OCI-LY7 (cell line): Measurements from ENCODE around the gene XAB2. TPM values are rescaled to one million over a fixed set of nuclear protein-coding genes. Genes with fewer than 3 reads are reported as not detected.

ENCODE experiments used
- BruUV-seq: library from RNA; stranded (reverse); fragments of 400-500 nt; replicated peaks from 2 replicates; lab custom pipeline; 2021; lab: Mats Ljungman, UMichigan
- CTCF ChIA-PET: fragments of 300-600 bp; sonication (Branson Sonifier 250); formaldehyde crosslinking; loops from one replicate; lab custom pipeline; 2022; ENCODE audit warnings: antibody characterized with exemption; ENCODE audit not compliant: unreplicated experiment; lab: Charles Lee
- POLR2A ChIA-PET: fragments of 300-600 bp; sonication (Branson Sonifier 250); formaldehyde crosslinking; loops from one replicate; lab custom pipeline; 2022; ENCODE audit warnings: antibody characterized with exemption; lab: Charles Lee
- DNase-seq: peaks from one replicate; pipeline ENCODE4 v3.0.0-alpha.2; 2015; ENCODE audit warnings: low spot score
- H2AFZ ChIP-seq: fragments of 200-600 bp; sonication (generic), shearing (Covaris generic); 2 replicates; pipeline ENCODE4 v1.6.1; 2014; ENCODE audit warnings: mild to moderate bottlenecking, antibody characterized with exemption, low read length, moderate library complexity
- H3K27ac ChIP-seq: fragments of 200-600 bp; sonication (generic); 2 replicates; pipeline ENCODE4 v1.5.1; 2014; ENCODE audit warnings: mixed run types, low read depth, mild to moderate bottlenecking, moderate library complexity, low read length, inconsistent platforms; ENCODE audit not compliant: poor library complexity, severe bottlenecking
- H3K36me3 ChIP-seq: fragments of 200-600 bp; sonication (generic); 2 replicates; pipeline ENCODE4 v1.6.1; 2014; ENCODE audit warnings: mild to moderate bottlenecking, antibody characterized with exemption, low read length, moderate library complexity, mixed read lengths; ENCODE audit not compliant: insufficient read depth
- H3K4me1 ChIP-seq: fragments of 200-600 bp; sonication (generic); 2 replicates; pipeline ENCODE4 v1.5.1; 2014; ENCODE audit warnings: mild to moderate bottlenecking, low read length; ENCODE audit not compliant: insufficient read depth, poor library complexity, severe bottlenecking
- H3K4me2 ChIP-seq: fragments of 200-600 bp; sonication (generic); 2 replicates; pipeline ENCODE4 v1.6.1; 2014; ENCODE audit warnings: mild to moderate bottlenecking, low read length
- H3K4me3 ChIP-seq: fragments of 200-600 bp; sonication (generic); 2 replicates; pipeline ENCODE4 v1.5.1; 2014; ENCODE audit warnings: mild to moderate bottlenecking, low read depth, low read length; ENCODE audit not compliant: poor library complexity, severe bottlenecking
- H3K79me2 ChIP-seq: fragments of 200-600 bp; sonication (generic); 2 replicates; pipeline ENCODE4 v1.6.1; 2016; ENCODE audit warnings: low read depth, mild to moderate bottlenecking, low read length, moderate library complexity, mixed read lengths; ENCODE audit not compliant: insufficient read depth
- H3K9me2 ChIP-seq: fragments of 200-600 bp; sonication (generic); 2 replicates; pipeline ENCODE4 v1.6.1; 2016; ENCODE audit warnings: mild to moderate bottlenecking, low read length, mixed read lengths; ENCODE audit not compliant: insufficient read depth
- H3K9me3 ChIP-seq: fragments of 200-600 bp; sonication (generic); 2 replicates; pipeline ENCODE4 v1.6.1; 2014; ENCODE audit warnings: mild to moderate bottlenecking, mixed run types, low read length, mixed read lengths
- H4K20me1 ChIP-seq: fragments of 200-600 bp; sonication (generic); 2 replicates; pipeline ENCODE4 v1.6.1; 2014; ENCODE audit warnings: mild to moderate bottlenecking, antibody characterized with exemption, low read length, moderate library complexity, mixed read lengths; ENCODE audit not compliant: insufficient read depth
- EZH2phosphoT487 ChIP-seq: fragments of 200-600 bp; sonication (generic); IDR thresholded peaks from 2 replicates; pipeline ENCODE4 v1.6.1; 2018; ENCODE audit warnings: low read depth, borderline replicate concordance, mild to moderate bottlenecking, mixed run types, antibody characterized with exemption, low read length, moderate library complexity, mixed read lengths
- intact Hi-C: fragments of 100-400 bp; cut with micrococcal nuclease; formaldehyde crosslinking; loops from one replicate; pipeline ENCODE4 v1.10.0; 2022; ENCODE audit not compliant: unreplicated experiment
- total RNA-seq, 2 experiments: library from RNA; depleted of rRNA in 1 of 2; stranded (reverse); fragments of >200 nt in 1 of 2; shearing (Covaris generic) in 1 of 2; gene quantifications; 2 replicates each; pipeline ENCODE4 v1.2.3, GENCODE V29; 2014 to 2022
- TF ChIP-seq, protein P1 (sequence below): fragments of 200-600 bp; sonication (generic); conservative IDR thresholded peaks from 2 replicates; pipeline ENCODE4 v1.5.1; 2014; ENCODE audit warnings: mild to moderate bottlenecking, antibody characterized with exemption, low read length, moderate library complexity, mixed read lengths

Gene XAB2
- total RNA-seq, 2 experiments from 2014 or later: 36.6 to 39.9 TPM

DNA sequence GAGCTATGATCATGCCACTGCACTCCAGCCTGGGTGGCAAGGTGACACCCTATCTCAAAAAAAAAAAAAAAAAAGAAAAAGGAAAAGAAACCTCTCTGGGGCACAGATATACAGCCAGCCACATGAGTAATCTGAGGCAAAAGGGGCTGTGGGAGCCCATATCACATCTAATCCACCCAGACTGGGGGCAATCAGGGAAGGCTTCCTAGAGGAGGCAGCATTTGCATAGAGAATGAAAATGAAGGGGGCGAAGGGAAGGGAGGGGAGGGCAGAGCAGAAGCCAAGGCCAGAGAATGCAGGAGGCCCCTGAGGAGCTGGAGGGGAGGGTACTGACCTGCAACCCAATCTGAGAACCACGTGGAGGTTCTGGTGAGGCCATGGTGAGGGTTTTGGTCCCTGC lies 20.8 kb upstream of the XAB2 start:
- no peaks in the 10 kb centered on the region for H4K20me1 ChIP-seq
- ChIA-PET POLR2A (no interaction called here), CTCF (no interaction called here)
- H3K79me2 ChIP-seq: no peaks in the 10 kb centered on the region
- no peaks in the 10 kb centered on the region for H3K36me3 ChIP-seq
- no peak overlapping the region for H2AFZ ChIP-seq
- no TSS peak for BruUV-seq
- no peak overlapping the region for H3K4me3 ChIP-seq
- no peak for DNase-seq
- intact Hi-C loops: no loop called here
- no peaks in the 10 kb centered on the region for H3K9me2 ChIP-seq
- TF ChIP-seq, protein P1, sequence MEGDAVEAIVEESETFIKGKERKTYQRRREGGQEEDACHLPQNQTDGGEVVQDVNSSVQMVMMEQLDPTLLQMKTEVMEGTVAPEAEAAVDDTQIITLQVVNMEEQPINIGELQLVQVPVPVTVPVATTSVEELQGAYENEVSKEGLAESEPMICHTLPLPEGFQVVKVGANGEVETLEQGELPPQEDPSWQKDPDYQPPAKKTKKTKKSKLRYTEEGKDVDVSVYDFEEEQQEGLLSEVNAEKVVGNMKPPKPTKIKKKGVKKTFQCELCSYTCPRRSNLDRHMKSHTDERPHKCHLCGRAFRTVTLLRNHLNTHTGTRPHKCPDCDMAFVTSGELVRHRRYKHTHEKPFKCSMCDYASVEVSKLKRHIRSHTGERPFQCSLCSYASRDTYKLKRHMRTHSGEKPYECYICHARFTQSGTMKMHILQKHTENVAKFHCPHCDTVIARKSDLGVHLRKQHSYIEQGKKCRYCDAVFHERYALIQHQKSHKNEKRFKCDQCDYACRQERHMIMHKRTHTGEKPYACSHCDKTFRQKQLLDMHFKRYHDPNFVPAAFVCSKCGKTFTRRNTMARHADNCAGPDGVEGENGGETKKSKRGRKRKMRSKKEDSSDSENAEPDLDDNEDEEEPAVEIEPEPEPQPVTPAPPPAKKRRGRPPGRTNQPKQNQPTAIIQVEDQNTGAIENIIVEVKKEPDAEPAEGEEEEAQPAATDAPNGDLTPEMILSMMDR: no peak
- TF ChIP-seq EZH2phosphoT487: no peak
- H3K27ac ChIP-seq: no peak overlapping the region
- H3K4me1 ChIP-seq: peaks cover 4% of the 10 kb centered on the region
- H3K9me3 ChIP-seq: no peaks in the 10 kb centered on the region
- no peak overlapping the region for H3K4me2 ChIP-seq

DNA sequence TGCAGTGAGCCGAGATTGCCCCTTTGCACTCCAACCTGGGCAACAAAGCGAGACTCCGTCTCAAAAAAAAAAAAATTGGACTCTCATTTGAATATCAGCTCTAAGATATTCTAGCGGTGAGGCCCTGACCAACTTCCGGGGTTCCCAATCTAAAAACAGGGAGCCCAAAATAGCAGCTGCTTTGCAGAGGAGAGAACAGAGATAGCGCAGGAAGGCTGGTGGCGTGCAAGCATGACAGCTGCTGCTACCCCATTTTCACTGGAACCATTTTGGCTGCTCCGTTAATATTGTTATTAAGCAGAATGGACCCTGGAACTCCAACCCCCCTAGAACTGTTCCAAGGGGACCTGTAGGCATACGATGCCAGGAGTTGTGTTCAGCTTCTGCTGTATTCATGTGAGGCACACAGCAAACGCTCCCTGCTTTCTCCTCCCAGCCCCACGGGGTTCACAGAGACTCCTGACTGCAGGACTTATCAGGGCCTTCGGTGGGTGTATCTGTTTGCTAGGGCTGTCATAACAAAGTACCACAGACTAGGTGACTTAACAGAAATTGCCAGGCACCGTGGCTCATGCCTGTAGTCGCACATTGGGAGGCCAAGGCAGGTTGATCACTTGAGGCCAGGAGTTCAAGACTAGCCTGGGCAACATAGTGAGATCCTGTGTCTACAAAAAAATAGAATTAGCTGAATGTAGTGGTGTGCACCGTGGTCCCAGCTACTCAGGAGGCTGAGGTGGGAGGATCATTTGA lies 19.1 kb upstream of the XAB2 start:
- BruUV-seq: no TSS peak
- Histone ChIP-seq H3K9me2 (no peaks in the 10 kb centered on the region), H2AFZ (no peak overlapping the region), H4K20me1 (no peaks in the 10 kb centered on the region), H3K4me3 (no peak overlapping the region), H3K79me2 (no peaks in the 10 kb centered on the region), H3K4me1 (peaks cover 4% of the 10 kb centered on the region), H3K4me2 (no peak overlapping the region), H3K36me3 (no peaks in the 10 kb centered on the region), H3K9me3 (no peaks in the 10 kb centered on the region), H3K27ac (no peak overlapping the region)
- POLR2A ChIA-PET: no interaction called here
- intact Hi-C loops: no loop called here
- no peak for DNase-seq
- TF ChIP-seq EZH2phosphoT487: no peak
- TF ChIP-seq, protein P1: no peak
- CTCF ChIA-PET: no interaction called here

DNA sequence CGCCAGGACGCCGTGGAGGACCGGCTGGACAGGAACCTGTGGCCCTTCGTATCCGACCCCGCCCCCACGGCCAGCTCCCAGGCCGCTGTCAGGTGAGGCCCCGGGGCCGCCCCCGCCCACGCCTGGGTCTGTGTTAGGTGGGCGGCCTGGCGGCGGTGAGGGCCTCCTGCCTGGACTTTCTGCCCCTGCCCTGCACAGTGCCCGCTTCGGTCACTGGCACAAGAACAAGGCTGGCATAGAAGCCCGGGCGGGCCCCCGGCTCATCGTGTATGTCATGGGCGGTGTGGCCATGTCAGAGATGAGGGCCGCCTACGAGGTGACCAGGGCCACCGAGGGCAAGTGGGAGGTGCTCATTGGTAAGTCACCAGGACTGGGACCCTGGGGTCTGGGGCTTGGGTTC lies 17.8 kb upstream of the XAB2 start:
- ChIA-PET CTCF (no interaction called here), POLR2A (no interaction called here)
- no peaks in the 10 kb centered on the region for H3K9me2 ChIP-seq
- no peak overlapping the region for H2AFZ ChIP-seq
- DNase-seq: no peak
- H3K4me3 ChIP-seq: no peak overlapping the region
- intact Hi-C loops: no loop called here
- H3K79me2 ChIP-seq: no peaks in the 10 kb centered on the region
- no TSS peak for BruUV-seq
- no peak for TF ChIP-seq EZH2phosphoT487
- TF ChIP-seq, protein P1: no peak
- no peak overlapping the region for H3K4me2 ChIP-seq
- no peaks in the 10 kb centered on the region for H3K36me3 ChIP-seq
- H3K4me1 ChIP-seq: peaks cover under 1% of the 10 kb centered on the region
- no peaks in the 10 kb centered on the region for H3K9me3 ChIP-seq
- no peaks in the 10 kb centered on the region for H4K20me1 ChIP-seq
- H3K27ac ChIP-seq: no peak overlapping the region
